Measurements from ENCODE around the gene KRTAP5-8. TPM values are rescaled to one million over a fixed set of nuclear protein-coding genes. Genes with fewer than 3 reads are reported as not detected.

KRTAP5-8 gene
- total and polyA plus RNA-seq, 2 of the 4 experiments (the other 2 are of a cell fraction) = 0.07 TPM; not detected in 1

DNA sequence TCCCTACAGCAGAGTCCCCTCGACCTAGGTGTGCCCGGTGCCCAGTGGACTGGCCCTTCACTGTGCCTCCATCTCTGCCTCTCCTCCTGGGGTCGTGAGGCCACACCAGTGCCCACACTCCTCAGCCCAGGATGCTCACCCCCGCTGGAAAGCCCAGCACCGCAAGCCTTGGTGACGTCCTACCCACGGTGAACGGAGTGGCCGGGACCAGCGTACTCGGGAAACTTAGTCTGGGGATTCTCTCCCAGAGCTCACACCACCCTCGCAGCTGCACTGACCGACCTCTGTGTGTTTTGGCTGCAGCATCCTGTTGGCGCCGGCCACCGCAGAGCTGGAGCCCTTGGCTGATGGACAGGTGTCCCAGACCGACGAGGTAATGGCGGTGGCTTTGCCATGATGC, 46.3 kb upstream of the KRTAP5-8 start:
- Histone ChIP-seq H2AFZ (replicated peaks; ENCODE audit: low read length, poor library complexity) (peak overlapping the region; percentile 58), H3K79me1 (ENCODE audit: low read depth in 1 of 2, low read length in 2 of 2) (peaks cover under 1 to 5% of the 10 kb centered on the region in 2 experiments; a peak in 2 of 4 replicates), H4K91ac (ENCODE audit: insufficient read depth, low read depth, low read length) (no peak overlapping the region), H3K4me3 (ENCODE audit: insufficient read depth, low read depth, low read length) (no peak overlapping the region), H4K5ac (ENCODE audit: low read depth, low read length) (no peak overlapping the region), H3K27ac (ENCODE audit: insufficient read depth, low read length) (no peak overlapping the region), H4K8ac (ENCODE audit: low read depth in 2 of 2, low read length in 2 of 2) (no peak overlapping the region), H3K56ac (ENCODE audit: extremely low read depth, insufficient read depth, low read length) (no peak overlapping the region), H2AK5ac (ENCODE audit: low read depth, low read length) (no peak overlapping the region), H2BK120ac (ENCODE audit: low read depth, low read length) (no peak overlapping the region), H2BK15ac (ENCODE audit: low read depth, low read length) (no peak overlapping the region), H3K14ac (replicated peaks; ENCODE audit: low read depth, low read length) (no peak overlapping the region), H3K36me3 (ENCODE audit: control insufficient read depth, insufficient read depth, low read length) (peaks cover 42% of the 10 kb centered on the region), H2BK5ac (ENCODE audit: low read depth, low read length, poor library complexity, severe bottlenecking) (no peak overlapping the region), H3K4ac (ENCODE audit: low read depth, low read length) (no peak overlapping the region), H2BK20ac (ENCODE audit: low read depth, low read length) (no peak overlapping the region), H3K4me2 (ENCODE audit: low read depth, low read length) (no peak overlapping the region), H3K4me1 (ENCODE audit: control insufficient read depth, insufficient read depth, low read length) (peaks cover 11% of the 10 kb centered on the region; the same call in 1 of the 2 replicates), H3K9ac (ENCODE audit: low read depth, low read length) (no peak overlapping the region), H3K9me3 (ENCODE audit: control insufficient read depth, insufficient read depth, low read length) (no peaks in the 10 kb centered on the region), H3K27me3 (ENCODE audit: control insufficient read depth, insufficient read depth, low read length) (no peaks in the 10 kb centered on the region), H3K23ac (ENCODE audit: low read depth, low read length) (no peak overlapping the region), H3K9me1 (ENCODE audit: insufficient read depth, low read length) (peaks cover 23% of the 10 kb centered on the region), H4K20me1 (ENCODE audit: insufficient read depth, low read length) (no peaks in the 10 kb centered on the region), H3K18ac (ENCODE audit: low read depth, low read length) (no peak overlapping the region), H2AK9ac (replicated peaks; ENCODE audit: low read depth, low read length, poor library complexity) (no peak overlapping the region)
- TF ChIP-seq POLR2A (IDR thresholded peaks at IDR 0.05; ENCODE audit: low read depth, low read length) (no peak), NFE2L2 (IDR thresholded peaks at IDR 0.05; ENCODE audit: low read depth, low read length) (no peak), MAFK (IDR thresholded peaks at IDR 0.05; ENCODE audit: low read depth, low read length) (no peak), MXI1 (IDR thresholded peaks at IDR 0.05; ENCODE audit: borderline replicate concordance, low read depth, low read length) (no peak), BHLHE40 (IDR thresholded peaks at IDR 0.05; ENCODE audit: low read depth, low read length) (no peak), MAZ (IDR thresholded peaks at IDR 0.05; ENCODE audit: borderline replicate concordance, low read depth, low read length) (no peak), SMC3 (IDR thresholded peaks at IDR 0.05; ENCODE audit: low read depth, low read length) (no peak), FOS (IDR thresholded peaks at IDR 0.05; ENCODE audit: low read depth, low read length) (no peak), CEBPB (IDR thresholded peaks at IDR 0.05; ENCODE audit: low read depth, low read length) (no peak), RAD21 (IDR thresholded peaks at IDR 0.05; ENCODE audit: low read length) (no peak), RCOR1 (IDR thresholded peaks at IDR 0.05; ENCODE audit: insufficient replicate concordance, low read length) (no peak), RFX5 (IDR thresholded peaks at IDR 0.05; ENCODE audit: low read depth, low read length) (no peak), CHD1 (IDR thresholded peaks at IDR 0.05; ENCODE audit: low read depth, low read length) (no peak)
- TF ChIP-seq, protein P1, sequence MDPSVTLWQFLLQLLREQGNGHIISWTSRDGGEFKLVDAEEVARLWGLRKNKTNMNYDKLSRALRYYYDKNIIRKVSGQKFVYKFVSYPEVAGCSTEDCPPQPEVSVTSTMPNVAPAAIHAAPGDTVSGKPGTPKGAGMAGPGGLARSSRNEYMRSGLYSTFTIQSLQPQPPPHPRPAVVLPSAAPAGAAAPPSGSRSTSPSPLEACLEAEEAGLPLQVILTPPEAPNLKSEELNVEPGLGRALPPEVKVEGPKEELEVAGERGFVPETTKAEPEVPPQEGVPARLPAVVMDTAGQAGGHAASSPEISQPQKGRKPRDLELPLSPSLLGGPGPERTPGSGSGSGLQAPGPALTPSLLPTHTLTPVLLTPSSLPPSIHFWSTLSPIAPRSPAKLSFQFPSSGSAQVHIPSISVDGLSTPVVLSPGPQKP (IDR thresholded peaks at IDR 0.05; ENCODE audit: borderline replicate concordance, low read depth, low read length) = no peak
- TF ChIP-seq, protein P2, sequence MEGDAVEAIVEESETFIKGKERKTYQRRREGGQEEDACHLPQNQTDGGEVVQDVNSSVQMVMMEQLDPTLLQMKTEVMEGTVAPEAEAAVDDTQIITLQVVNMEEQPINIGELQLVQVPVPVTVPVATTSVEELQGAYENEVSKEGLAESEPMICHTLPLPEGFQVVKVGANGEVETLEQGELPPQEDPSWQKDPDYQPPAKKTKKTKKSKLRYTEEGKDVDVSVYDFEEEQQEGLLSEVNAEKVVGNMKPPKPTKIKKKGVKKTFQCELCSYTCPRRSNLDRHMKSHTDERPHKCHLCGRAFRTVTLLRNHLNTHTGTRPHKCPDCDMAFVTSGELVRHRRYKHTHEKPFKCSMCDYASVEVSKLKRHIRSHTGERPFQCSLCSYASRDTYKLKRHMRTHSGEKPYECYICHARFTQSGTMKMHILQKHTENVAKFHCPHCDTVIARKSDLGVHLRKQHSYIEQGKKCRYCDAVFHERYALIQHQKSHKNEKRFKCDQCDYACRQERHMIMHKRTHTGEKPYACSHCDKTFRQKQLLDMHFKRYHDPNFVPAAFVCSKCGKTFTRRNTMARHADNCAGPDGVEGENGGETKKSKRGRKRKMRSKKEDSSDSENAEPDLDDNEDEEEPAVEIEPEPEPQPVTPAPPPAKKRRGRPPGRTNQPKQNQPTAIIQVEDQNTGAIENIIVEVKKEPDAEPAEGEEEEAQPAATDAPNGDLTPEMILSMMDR (conservative IDR thresholded peaks at IDR 0.05; ENCODE audit: low read depth, low read length) = no peak
- TF ChIP-seq, protein P3, sequence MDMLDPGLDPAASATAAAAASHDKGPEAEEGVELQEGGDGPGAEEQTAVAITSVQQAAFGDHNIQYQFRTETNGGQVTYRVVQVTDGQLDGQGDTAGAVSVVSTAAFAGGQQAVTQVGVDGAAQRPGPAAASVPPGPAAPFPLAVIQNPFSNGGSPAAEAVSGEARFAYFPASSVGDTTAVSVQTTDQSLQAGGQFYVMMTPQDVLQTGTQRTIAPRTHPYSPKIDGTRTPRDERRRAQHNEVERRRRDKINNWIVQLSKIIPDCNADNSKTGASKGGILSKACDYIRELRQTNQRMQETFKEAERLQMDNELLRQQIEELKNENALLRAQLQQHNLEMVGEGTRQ (IDR thresholded peaks at IDR 0.05; ENCODE audit: low read depth, low read length) = no peak
- intact Hi-C loops (cut with micrococcal nuclease) (no loop called here), dilution Hi-C loops (cut with HindIII; ENCODE audit: low sequenced_read_pairs, unreplicated experiment) (no loop called here), in situ Hi-C loops (cut with MboI; ENCODE audit: low sequenced_read_pairs) (no loop called here)
- BruUV-seq (replicated peaks) = no TSS peak
- ChIA-PET CTCF (no interaction called here), POLR2A (ENCODE audit: unreplicated experiment) (no interaction called here)
- 93% methylated on average over 5 of the region's 19 CpGs; no CpG with 5 or more reads in 1 of the 2 experiments for WGBS, 2 experiments (ENCODE audit: extremely low coverage in 2 of 2, insufficient read length in 1 of 2)
- ATAC-seq (ENCODE audit: low read depth) (no peak), DNase-seq (no peak)
